MM.1S (cell line): ENCODE data around the gene EPB41.
"Not testable (repeated sequence)": the region's sequence is repeated elsewhere in the genome, so short reads cannot be mapped to it uniquely, and the experiment has no call there.

Source experiments
- DNase-seq: peaks from one replicate; pipeline ENCODE4 v3.0.0-alpha.2; 2015
- H2AFZ ChIP-seq: fragments of 300-600 bp; sonication (generic); 2 replicates; pipeline ENCODE4 v1.6.0; 2016; ENCODE audit warnings: antibody characterized with exemption, low read length
- H3F3A ChIP-seq: fragments of 300-600 bp; sonication (generic); 2 replicates; pipeline ENCODE4 v1.6.1; 2016; ENCODE audit warnings: mild to moderate bottlenecking, antibody characterized with exemption, low read length, moderate library complexity, mixed read lengths; ENCODE audit not compliant: insufficient read depth
- H3K27ac ChIP-seq: fragments of 300-600 bp; sonication (generic); 2 replicates; pipeline ENCODE4 v1.5.1; 2016; ENCODE audit warnings: mild to moderate bottlenecking, low read length
- H3K27me3 ChIP-seq: fragments of 300-600 bp; sonication (generic); replicated peaks from 2 replicates; pipeline ENCODE4 v1.6.0; 2016; ENCODE audit warnings: low read length; ENCODE audit not compliant: insufficient read depth
- H3K36me3 ChIP-seq: fragments of 300-600 bp; sonication (generic); replicated peaks from 2 replicates; pipeline ENCODE4 v1.6.1; 2016; ENCODE audit warnings: mild to moderate bottlenecking, low read length, mixed read lengths; ENCODE audit not compliant: insufficient read depth
- H3K4me1 ChIP-seq: fragments of 300-600 bp; sonication (generic); 2 replicates; pipeline ENCODE4 v1.6.1; 2016; ENCODE audit warnings: low read length, mixed read lengths
- H3K4me2 ChIP-seq: fragments of 300-600 bp; sonication (generic); 2 replicates; pipeline ENCODE4 v1.6.0; 2016; ENCODE audit warnings: low read depth, low read length
- H3K4me3 ChIP-seq: fragments of 300-600 bp; sonication (generic); 2 replicates; pipeline ENCODE4 v1.5.1; 2016; ENCODE audit warnings: low read length, mixed read lengths
- H3K79me2 ChIP-seq: fragments of 300-600 bp; sonication (generic); 2 replicates; pipeline ENCODE4 v1.6.1; 2016; ENCODE audit warnings: mixed run types, low read length, mixed read lengths
- H3K9ac ChIP-seq: fragments of 300-600 bp; sonication (generic); 2 replicates; pipeline ENCODE4 v1.6.1; 2016; ENCODE audit warnings: low read length, mixed read lengths
- H3K9me2 ChIP-seq: fragments of 300-600 bp; sonication (generic); replicated peaks from 2 replicates; pipeline ENCODE4 v1.6.1; 2016; ENCODE audit warnings: mild to moderate bottlenecking, low read length, mixed read lengths; ENCODE audit not compliant: insufficient read depth
- H3K9me3 ChIP-seq: fragments of 300-600 bp; sonication (generic); replicated peaks from 2 replicates; pipeline ENCODE4 v1.6.1; 2016; ENCODE audit warnings: mild to moderate bottlenecking, low read length, mixed read lengths; ENCODE audit not compliant: insufficient read depth
- H4K20me1 ChIP-seq: fragments of 300-600 bp; sonication (generic); 2 replicates; pipeline ENCODE4 v1.6.1; 2016; ENCODE audit warnings: mild to moderate bottlenecking, low read length, moderate library complexity, mixed read lengths; ENCODE audit not compliant: insufficient read depth
- EZH2 ChIP-seq: fragments of 300-600 bp; sonication (generic); optimal IDR thresholded peaks from 2 replicates; pipeline ENCODE3; 2017; ENCODE audit warnings: low read depth, mild to moderate bottlenecking, antibody characterized with exemption, low read length, mixed read lengths
- EZH2phosphoT487 ChIP-seq: fragments of 300-600 bp; sonication (generic); IDR thresholded peaks from 2 replicates; pipeline ENCODE4 v1.6.1; 2018; ENCODE audit warnings: antibody characterized with exemption, low read length
- TF ChIP-seq, protein P1 (sequence below): fragments of 300-600 bp; sonication (generic); IDR thresholded peaks from 2 replicates; pipeline ENCODE4 v1.5.1; 2016; ENCODE audit warnings: antibody characterized with exemption, low read length, mixed read lengths

Gene EPB41

DNA sequence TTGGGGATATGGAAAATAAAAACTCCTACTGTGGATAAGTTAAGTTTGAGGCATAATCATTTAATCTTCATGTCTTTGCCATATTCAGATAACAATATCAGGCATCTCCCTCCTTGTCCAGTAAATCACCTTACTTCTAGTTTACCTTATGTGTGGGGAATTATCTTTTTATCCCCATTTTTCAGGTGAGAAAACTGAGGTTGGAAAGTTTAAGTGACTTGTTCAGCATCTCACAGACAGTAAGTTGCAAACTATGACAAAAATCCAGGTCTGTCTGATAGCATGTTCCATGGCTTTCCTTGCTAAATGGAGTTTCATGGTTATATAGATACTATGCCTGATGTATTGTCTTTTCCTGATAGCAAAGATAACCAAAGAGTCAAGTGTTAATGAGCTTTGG lies 129.6 kb downstream of the EPB41 start:
- no peak overlapping the region for H3K9ac ChIP-seq

DNA sequence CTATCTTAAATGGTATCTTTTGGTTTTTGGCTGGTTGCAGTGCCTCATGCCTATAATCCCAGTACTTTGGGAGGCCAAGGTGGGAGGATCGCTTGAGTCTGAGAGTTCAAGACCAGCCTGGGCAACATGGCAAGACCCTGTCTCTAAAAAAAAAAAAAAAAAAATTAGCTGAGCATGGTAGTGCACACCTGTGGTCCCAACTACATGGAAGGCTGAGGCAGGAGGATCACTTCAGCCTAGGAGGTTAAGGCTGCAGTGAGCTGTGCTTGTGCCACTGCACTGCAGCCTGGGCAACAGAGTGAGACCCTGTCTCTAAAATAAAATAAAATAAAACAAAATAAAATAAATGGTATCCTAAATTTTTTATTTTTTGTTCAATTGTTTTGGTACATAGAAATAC lies 131.3 kb downstream of the EPB41 start:
- H3K79me2 ChIP-seq, H4K20me1 ChIP-seq, H3K36me3 ChIP-seq: not testable (repeated sequence)

More for the DNA sequence above, 129.6 kb downstream of the EPB41 start:
- no peak for DNase-seq
- Histone ChIP-seq H3K9me2 (no peaks in the 10 kb centered on the region), H3F3A (no peaks in the 10 kb centered on the region), H3K36me3 (no peaks in the 10 kb centered on the region), H3K27ac (no peak overlapping the region), H3K4me2 (no peak overlapping the region), H3K4me3 (no peak overlapping the region), H4K20me1 (no peaks in the 10 kb centered on the region), H2AFZ (no peak overlapping the region), H3K9me3 (no peaks in the 10 kb centered on the region), H3K4me1 (no peaks in the 10 kb centered on the region), H3K27me3 (no peaks in the 10 kb centered on the region), H3K79me2 (no peaks in the 10 kb centered on the region)
- TF ChIP-seq, protein P1, sequence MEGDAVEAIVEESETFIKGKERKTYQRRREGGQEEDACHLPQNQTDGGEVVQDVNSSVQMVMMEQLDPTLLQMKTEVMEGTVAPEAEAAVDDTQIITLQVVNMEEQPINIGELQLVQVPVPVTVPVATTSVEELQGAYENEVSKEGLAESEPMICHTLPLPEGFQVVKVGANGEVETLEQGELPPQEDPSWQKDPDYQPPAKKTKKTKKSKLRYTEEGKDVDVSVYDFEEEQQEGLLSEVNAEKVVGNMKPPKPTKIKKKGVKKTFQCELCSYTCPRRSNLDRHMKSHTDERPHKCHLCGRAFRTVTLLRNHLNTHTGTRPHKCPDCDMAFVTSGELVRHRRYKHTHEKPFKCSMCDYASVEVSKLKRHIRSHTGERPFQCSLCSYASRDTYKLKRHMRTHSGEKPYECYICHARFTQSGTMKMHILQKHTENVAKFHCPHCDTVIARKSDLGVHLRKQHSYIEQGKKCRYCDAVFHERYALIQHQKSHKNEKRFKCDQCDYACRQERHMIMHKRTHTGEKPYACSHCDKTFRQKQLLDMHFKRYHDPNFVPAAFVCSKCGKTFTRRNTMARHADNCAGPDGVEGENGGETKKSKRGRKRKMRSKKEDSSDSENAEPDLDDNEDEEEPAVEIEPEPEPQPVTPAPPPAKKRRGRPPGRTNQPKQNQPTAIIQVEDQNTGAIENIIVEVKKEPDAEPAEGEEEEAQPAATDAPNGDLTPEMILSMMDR: no peak
- TF ChIP-seq EZH2phosphoT487 (no peak), EZH2 (no peak)

DNA sequence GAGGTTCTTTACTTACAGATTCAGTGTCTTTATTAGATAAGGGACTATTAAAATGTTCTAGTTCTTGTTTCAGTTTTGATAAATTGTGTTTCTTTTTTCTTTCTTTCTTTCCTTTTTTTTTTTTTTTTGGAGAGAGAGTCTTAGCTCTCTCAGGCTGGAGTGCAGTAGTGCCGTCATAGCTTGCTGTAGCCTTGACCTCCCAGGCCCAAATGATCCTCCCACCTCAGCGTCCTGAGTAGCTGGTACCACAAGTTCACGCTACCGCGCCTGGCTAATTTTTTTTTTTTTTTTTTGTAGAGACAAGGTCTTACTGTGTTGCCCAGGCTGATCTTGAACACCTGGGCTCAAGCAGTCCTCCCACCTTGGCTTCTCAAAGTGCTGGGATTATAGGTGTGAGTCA lies 132.8 kb downstream of the EPB41 start:
- DNase-seq: no peak
- Histone ChIP-seq H3K27ac (no peak overlapping the region), H3F3A (no peaks in the 10 kb centered on the region), H3K4me2 (no peak overlapping the region), H3K4me3 (no peak overlapping the region), H3K36me3 (no peaks in the 10 kb centered on the region), H3K4me1 (no peaks in the 10 kb centered on the region), H3K9me3 (no peaks in the 10 kb centered on the region), H3K9ac (no peak overlapping the region), H3K9me2 (no peaks in the 10 kb centered on the region), H3K79me2 (no peaks in the 10 kb centered on the region), H3K27me3 (no peaks in the 10 kb centered on the region), H2AFZ (no peak overlapping the region), H4K20me1 (no peaks in the 10 kb centered on the region)
- TF ChIP-seq EZH2phosphoT487 (no peak), EZH2 (no peak)
- TF ChIP-seq, protein P1: no peak

More for the DNA sequence above, 131.3 kb downstream of the EPB41 start:
- H3K4me2 ChIP-seq, H3K4me1 ChIP-seq, H3K27me3 ChIP-seq, H3K4me3 ChIP-seq, H2AFZ ChIP-seq, H3K27ac ChIP-seq, H3K9ac ChIP-seq, H3K9me2 ChIP-seq, DNase-seq, H3K9me3 ChIP-seq, H3F3A ChIP-seq: not testable (repeated sequence)

DNA sequence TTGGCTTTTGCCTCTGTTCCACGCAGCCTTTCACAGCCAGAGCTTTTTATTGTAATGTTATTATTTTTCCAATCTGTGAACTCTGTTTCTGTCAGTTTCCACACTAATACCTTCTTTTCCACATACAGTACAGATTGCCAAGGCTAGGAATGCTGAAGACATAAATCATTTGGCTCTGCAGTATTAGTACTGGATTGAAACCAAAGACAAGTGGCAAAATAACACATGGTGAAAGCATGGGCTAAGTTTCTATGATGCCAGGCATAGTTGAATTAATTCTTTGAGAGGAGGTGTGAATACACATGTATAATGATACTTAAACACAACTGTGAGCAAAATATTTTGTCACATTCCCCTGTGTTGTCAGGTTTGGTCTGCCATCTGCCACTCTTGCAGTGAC lies 135.8 kb downstream of the EPB41 start:
- no peak overlapping the region for H2AFZ ChIP-seq
- H3K4me1 ChIP-seq: no peaks in the 10 kb centered on the region
- TF ChIP-seq EZH2 (no peak), EZH2phosphoT487 (no peak)
- TF ChIP-seq, protein P1: no peak
- no peaks in the 10 kb centered on the region for H3K9me3 ChIP-seq
- no peak overlapping the region for H3K4me3 ChIP-seq
- H3K4me2 ChIP-seq: no peak overlapping the region
- no peaks in the 10 kb centered on the region for H3K27me3 ChIP-seq
- H3K9me2 ChIP-seq: no peaks in the 10 kb centered on the region
- H3K79me2 ChIP-seq: no peaks in the 10 kb centered on the region
- DNase-seq: no peak
- H3K27ac ChIP-seq: no peak overlapping the region
- no peaks in the 10 kb centered on the region for H3K36me3 ChIP-seq
- no peak overlapping the region for H3K9ac ChIP-seq
- no peaks in the 10 kb centered on the region for H3F3A ChIP-seq
- no peaks in the 10 kb centered on the region for H4K20me1 ChIP-seq
